Muscle of back (tissue), 11 donors: ENCODE results near the gene DPP4. TPM values are rescaled to one million over a fixed set of nuclear protein-coding genes. Genes with fewer than 3 reads are reported as not detected.
"Not testable (repeated sequence)": the region's sequence is repeated elsewhere in the genome, so short reads cannot be mapped to it uniquely, and the experiment has no call there.

Experiments used
- DNase-seq, 3 donors: peaks; one replicate each; pipeline versions ENCODE4 v3.0.0 to v3.0.0-alpha.2; 2013
- polyA plus RNA-seq, 10 donors: library from polyadenylated mRNA; unstranded; fragments of 120-200 nt; gene quantifications; one replicate each; pipeline ENCODE4 v1.2.1, GENCODE V29; 2013; ENCODE audit not compliant: insufficient read length in 10 of 10

Gene DPP4
- polyA plus RNA-seq, 10 donors, result 7.2 to 24.2 (median 12.2) TPM

DNA sequence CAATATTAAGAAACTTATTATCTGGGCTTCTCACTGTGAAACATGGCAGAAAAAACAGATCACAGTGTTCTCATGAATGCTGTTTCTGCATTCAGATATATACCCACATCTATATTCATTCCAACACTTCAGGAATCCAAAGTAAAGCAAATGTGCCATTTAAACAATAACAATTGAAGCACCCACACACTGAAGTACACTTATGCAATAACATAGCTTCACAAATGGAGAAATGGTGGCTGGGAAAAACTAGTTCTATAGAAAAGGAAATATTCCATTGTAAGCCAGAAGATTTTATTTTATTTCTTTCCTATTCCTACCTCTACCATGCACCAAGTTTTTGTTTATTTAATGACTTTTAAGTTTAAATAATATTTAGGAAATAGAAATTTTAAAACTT is 111.9 kb downstream of the DPP4 start:
- no peak for DNase-seq

DNA sequence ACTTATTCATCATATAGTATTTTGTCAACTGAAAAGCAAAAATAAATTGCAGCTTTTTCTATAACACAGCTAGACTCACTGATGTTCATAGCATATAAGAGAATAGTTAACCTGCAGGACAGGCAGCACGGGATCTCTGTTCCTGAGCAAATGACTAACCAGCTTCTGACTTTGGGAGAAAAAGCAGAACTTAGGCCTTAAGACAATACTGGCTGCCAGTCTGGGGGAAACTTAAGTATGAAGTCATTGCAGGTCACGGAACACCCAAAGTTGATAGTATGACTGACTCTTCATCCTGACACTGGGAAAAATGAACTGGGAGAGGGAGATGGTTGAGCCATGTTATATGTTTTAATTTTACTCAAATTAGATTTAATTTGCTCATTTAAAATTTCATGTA is 113.0 kb downstream of the DPP4 start:
- peak in 1 of 3 donors; percentile 28 for DNase-seq

DNA sequence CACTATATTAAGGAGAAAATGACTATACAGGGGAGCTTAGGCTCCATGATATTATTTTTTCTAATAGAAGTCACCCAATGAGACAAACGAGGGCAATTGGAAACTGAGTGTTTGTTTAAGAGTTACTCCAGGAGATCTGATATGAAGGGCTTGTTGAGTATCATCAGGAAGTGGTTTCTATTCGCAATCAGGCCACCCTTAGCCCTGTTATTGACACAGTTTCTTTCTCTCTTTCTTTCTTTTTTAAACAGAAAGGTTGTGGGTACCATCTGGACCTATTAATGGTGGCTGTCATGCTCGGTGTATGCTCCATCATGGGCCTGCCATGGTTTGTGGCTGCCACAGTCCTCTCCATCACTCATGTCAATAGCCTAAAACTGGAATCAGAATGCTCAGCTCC is 117.3 kb downstream of the DPP4 start:
- DNase-seq, result no peak

DNA sequence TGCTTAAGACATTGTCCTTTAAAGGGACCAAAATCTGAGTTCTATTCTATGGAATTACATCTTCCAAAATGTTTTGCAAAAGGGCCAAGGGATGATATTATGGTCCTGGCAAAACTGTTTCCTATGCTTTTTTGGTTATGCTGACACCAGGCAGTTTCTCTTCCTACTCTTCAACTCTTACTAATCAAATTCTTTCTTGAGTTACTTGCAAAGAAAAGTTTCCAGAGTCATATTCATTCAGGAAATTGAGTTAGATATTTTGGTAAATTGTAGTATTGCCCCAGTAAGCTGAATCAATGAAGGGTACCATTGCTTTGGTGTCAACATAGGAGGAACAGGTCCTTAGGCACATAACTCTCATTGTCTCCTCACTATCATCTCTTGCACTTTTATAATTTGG is 118.8 kb downstream of the DPP4 start:
- DNase-seq, result no peak

DNA sequence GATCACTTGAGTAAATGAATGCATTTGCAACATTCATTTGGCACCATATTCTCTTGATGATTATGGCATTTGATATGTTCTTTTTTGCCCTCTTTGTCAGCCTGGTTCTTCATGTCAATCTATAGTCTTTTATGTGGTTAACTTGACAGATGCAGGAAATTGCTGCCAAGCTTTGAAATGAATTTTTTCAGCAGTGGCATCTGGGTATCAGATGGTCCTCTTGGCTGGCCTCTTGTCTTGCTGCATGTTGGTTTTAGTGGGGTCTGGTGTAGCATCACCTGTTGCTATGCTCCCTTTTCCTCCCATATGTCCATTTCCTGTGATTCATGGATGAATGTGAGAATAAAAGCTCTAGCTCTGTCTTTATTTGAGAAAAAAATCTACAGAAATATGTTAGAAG is 119.9 kb downstream of the DPP4 start:
- DNase-seq, result no peak

DNA sequence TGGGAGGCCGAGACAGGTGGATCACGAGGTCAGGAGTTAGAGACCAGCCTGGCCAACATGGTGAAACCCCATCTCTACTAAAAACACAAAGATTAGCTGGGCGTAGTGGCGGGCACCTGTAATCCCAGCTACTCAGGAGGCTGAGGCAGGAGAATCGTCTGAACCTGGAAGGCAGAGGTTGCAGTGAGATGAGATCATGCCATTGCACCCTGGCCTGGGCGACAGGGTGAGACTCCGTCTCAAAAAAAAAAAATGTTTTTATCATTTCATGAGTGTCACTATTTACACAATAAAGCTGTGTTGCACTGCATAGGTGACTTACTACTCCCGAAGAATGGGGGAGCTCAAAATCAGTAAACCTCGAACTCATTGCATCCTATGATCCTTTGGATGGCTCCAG is 120.6 kb downstream of the DPP4 start:
- DNase-seq, result not testable (repeated sequence)

DNA sequence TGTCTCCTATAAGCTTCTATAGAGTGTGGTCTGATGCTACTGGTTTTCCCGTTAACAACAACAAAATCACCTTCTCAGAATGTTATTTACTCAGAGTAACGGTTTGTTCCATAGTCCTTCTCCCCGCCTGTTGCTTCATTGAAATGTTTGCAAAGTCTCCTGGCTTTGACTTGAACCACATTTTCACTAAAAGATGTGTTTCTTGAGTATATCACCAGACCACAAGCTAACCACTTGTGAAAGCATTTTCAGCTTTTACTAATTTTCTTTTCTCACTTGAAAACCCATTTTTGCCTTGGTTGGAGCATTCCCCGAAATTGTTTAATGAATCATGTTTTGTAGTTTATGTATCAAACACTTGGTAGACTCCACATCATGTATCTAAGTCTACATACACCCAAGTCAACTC is 121.2 kb downstream of the DPP4 start:
- DNase-seq, result no peak

DNA sequence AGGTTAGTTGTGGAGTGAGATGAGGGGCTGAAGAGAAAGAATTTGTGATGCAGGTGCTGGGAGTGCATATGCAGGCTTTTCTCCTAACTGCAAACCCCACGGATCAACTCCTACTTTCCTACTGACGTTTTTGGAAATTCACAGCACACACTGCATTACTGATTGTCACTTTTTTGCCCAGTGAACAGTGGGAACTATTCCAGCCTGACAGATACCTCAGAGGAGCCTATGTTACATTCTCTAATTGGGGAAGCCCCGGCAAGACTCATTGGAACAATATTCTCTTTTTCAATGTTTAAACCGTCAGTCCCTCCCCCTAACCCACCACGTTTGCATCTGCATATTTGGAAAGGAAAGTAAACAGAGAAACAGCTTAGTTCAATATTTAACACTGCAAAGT is 126.2 kb downstream of the DPP4 start:
- DNase-seq, result no peak

DNA sequence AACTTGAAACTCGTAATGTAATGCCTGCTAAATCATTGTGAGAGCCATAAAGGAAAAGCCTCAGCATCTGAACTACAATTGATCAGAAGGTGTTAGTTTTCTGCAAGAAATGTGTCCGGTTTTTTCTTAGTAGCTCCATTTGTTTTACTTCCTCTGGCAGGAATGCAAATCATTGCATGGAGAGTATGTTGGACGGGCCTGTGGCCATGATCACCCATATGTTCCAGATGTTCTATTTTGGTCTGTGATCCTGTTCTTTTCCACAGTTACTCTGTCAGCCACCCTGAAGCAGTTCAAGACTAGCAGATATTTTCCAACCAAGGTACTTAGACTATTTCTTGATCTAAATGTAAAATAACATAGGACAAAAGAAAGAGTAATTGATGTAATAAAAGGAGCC is 126.6 kb downstream of the DPP4 start:
- peak in 2 of 3 donors; percentile 37 to 60 for DNase-seq

DNA sequence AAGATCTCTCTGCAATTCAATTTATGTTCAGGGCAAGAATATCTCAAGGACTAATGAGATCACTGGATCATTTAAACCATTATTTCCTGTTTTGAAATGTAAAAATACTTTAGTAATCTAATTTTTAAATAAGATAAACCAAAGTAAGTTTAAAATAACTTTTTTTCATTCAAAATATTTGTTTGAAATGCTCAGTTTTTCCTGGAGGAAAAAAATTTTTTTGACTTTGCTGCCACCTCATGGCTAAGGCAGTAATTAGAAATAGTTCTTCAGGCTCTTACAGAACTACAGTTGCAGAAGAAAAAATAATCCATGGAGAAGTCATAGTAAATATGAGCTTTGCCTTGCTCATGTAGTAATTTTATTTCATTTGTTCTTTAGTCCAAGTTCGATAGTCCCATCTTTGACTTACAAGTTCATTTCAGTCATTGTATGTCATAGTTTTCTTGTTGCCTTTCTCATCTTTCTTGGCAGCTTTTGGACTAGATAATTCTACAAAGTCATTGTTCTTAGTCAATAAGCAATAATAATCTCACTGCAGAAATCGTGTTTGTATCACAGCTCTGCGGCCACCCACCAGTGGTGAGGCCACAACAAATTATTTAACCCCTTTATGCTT is 127.4 kb downstream of the DPP4 start:
- peak; percentile 22 to 67 (median 48) for DNase-seq

DNA sequence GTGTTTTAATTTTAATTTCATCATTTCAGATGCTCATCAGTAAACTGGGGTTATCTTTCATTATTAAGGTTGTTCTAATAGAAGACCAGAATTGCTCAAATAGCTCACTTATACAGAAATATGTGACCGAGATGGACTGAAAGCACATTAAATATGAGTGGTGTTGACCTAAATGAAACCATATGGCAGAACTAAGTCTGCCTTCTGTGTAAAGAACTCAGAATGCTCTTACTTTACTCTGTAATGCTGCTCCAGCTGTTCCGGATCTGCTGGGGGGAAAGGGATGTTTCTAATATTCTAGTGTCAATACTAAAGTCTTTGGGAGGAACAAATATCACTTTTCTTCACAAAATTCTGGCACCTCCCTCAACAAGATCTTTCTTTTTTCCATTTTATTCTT is 131.0 kb downstream of the DPP4 start:
- peak in 1 of 3 donors; percentile 24 for DNase-seq

Other genes starting within 250 kb of the DPP4 start
- gene GCG, start 78.0 kb upstream of the DPP4 start, polyA plus RNA-seq, result 10 to 100 TPM in 7 of 10 donors, 1 to 10 TPM in 3; 4.7 to 52.4 (median 12.9) TPM
- gene FAP, start 169.2 kb upstream of the DPP4 start, polyA plus RNA-seq, result 100 to 1,000 TPM in 2 of 10 donors, 10 to 100 TPM in 8; 66.8 to 131 (median 76.9) TPM
- gene IFIH1, start 244.5 kb upstream of the DPP4 start, polyA plus RNA-seq, result 1 to 10 TPM; 2.2 to 4.3 (median 3.1) TPM